Activated naive CD4-positive, alpha-beta T cell treated with anti-CD3 and anti-CD28 coated beads, Interleukin-2, amount 50 U/mL, for 16 hours (primary cell): ENCODE results near the gene TBK1.

Experiments
- DNase-seq: peaks from one replicate; pipeline ENCODE4 v3.0.0-alpha.2; 2020

The TBK1 gene

GRCh38 chr12:64452559-64453329 lies 824 bp downstream of the TBK1 start:
- DNase-seq = no peak

DNA sequence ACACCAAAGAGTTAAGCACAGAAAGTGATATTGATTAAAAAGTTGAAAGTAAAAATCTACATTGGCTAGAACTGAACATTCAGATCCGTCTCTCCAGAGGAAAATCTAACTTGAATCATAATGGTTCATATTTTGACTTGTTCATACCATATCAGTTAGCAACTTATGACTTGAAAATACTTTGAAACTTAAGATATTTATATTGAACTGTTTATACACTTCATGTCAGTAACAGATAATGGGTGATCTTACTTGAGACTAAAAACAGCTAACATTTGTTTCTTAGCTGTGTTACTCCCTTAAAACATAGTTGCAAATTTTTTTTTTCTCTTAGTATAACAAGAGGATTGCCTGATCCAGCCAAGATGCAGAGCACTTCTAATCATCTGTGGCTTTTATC lies 3.6 kb downstream of the TBK1 start:
- no peak for DNase-seq

DNA sequence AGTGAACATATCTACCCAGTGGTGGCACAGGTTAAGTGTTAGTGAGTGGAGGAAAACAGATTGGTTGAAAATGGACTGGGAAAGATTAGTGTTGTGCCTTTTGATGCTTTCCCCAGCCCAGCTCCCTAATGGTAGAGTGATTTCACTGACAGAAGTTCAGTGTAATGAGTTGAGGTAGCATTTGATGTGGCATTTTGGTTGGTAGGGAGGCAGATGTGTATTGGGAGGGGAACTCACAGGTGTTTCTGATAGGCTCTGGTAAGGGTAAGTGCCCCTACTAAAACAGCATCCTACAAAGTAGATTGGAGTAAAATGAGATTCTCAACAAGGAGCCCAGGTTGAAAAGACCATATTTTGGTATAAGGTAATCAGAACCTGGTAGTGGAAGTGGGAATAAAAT lies 4.2 kb downstream of the TBK1 start:
- no peak for DNase-seq

GRCh38 chr12:64457032-64457431 lies 5.1 kb downstream of the TBK1 start:
- peak; percentile 38 for DNase-seq

DNA sequence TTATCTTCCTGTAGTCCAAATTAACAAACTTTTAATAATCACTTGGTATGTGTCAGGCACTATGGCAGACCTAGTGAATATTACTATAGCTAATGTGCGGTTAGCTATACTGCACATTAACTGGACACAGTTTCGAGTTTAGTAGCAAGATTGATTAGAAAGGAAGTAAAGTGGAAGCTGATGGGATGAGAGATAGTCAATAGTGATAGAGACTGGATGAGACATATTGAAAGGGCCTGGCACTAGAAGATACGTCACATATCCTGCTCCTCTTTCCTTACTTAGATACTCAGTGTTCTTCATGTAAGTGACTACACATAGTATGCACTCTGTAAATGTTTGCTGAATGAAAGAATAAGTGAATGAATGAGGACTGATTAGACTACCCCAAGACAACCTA lies 5.5 kb downstream of the TBK1 start:
- DNase-seq = no peak

DNA sequence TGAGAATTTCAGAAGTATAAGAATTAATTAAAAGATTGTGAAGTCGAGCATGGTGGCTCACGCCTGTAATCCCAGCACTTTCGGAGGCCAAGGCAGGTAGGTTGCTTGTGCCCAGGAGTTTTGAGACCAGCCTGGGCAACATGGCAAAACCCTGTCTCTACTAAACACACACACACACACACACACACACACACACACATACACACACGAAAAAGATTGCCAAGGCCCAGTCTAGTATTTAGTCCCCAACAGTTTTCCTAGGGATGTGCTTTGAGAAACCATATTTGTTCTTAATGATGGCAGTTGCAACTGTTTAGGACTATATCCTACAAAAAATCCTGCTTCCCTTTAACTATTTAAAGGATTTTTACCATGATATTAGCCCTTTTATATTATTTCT lies 6.0 kb downstream of the TBK1 start:
- DNase-seq = no peak

DNA sequence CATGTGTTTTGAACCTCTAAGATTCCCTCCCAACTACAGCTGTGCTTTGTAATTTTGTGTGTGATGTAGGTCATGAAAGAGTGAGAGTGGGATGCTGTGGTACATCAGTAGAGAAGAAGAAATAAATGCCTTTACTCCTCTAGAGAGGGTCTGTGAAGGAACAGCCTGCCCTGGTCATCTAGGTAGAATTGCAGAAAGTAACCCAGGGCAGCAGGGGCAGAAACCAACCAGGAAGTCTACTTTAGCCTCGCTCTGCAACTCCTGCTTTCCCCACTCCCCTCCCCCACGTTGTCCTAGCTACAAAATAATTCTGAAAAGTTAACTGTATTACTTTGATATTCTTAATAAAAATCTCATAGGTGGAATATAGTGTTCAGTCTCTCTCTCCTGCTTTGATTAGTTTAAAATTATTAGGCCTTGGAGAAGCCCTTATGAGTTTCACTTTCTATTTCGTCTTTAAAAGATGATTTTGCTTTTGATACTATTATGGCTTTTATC lies 7.5 kb downstream of the TBK1 start:
- DNase-seq = no peak

- no peak for DNase-seq
These were observed 9.9 kb downstream of the TBK1 start for GRCh38 chr12:64461634-64462414.

- no peak for DNase-seq
These were observed 14.3 kb downstream of the TBK1 start for GRCh38 chr12:64466178-64466577.

DNA sequence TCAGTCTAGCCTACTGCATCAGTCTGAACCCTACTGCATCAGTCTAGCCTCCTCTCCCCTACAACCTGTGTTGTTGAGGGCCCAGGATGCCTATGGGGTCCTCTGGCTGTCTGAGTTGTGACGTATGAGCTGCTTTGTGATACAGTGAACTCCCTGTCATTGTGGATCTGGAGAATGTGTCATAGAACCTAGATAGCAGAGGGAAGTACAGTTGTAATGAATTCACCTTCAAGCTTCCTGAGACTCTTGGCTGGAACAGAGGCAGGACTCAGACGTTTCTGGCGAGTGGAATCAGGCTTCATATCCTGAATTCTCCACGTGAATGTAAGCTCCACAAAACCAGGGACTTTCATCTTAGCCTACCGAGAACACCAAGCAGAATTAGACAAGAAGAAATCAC lies 17.0 kb downstream of the TBK1 start:
- no peak for DNase-seq

GRCh38 chr12:64469455-64470142 lies 17.7 kb downstream of the TBK1 start:
- DNase-seq = no peak

- DNase-seq = no peak
These were observed 18.6 kb downstream of the TBK1 start for GRCh38 chr12:64470495-64470894.

- DNase-seq = no peak
These were observed 21.3 kb downstream of the TBK1 start for GRCh38 chr12:64473176-64473575.

- DNase-seq = no peak
These were observed 23.6 kb downstream of the TBK1 start for GRCh38 chr12:64475518-64475917.

- no peak for DNase-seq
These were observed 24.9 kb downstream of the TBK1 start for GRCh38 chr12:64476844-64477243.

- no peak for DNase-seq
These were observed 26.7 kb downstream of the TBK1 start for GRCh38 chr12:64478661-64479060.

- no peak for DNase-seq
These were observed 28.2 kb downstream of the TBK1 start for GRCh38 chr12:64480148-64480547.

GRCh38 chr12:64486657-64487056 lies 34.7 kb downstream of the TBK1 start:
- DNase-seq = no peak

DNA sequence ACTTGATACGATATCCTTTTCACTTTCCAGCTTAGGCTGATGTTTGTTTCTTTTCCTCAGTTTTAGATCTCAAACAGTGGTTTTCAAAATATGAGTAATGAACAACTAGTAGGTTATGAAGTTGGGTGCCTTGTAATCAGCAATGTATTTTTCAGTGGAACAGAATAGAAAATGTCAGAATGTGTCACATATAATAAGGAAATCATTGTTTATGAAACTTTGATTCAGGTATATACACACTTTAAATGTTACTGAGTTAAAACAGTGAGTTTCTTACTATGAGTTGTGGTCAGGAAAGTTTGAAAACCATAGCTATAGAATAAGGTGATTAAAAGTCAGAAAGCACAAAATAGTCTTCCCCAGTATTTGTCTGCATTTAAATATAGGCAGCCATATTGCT lies 39.8 kb downstream of the TBK1 start:
- DNase-seq = no peak

GRCh38 chr12:64493513-64493912 lies 41.6 kb downstream of the TBK1 start:
- DNase-seq = no peak

GRCh38 chr12:64494998-64495729 lies 43.2 kb downstream of the TBK1 start:
- DNase-seq = no peak

GRCh38 chr12:64496839-64497400 lies 45.0 kb downstream of the TBK1 start:
- DNase-seq = no peak

- no peak for DNase-seq
These were observed 45.6 kb downstream of the TBK1 start for GRCh38 chr12:64497484-64497883.
